GM23338 (cell line): ENCODE results near the gene GPR50.

Source experiments
- CREB1 ChIP-seq: fragments of 250-450 bp; sonication (Bioruptor Pico); IDR thresholded peaks from 2 replicates; pipeline ENCODE4 v1.5.0; 2020; ENCODE audit warnings: low read depth, mild to moderate bottlenecking, moderate library complexity
- CTCF ChIP-seq, 2 experiments: fragments of 200-600 bp in 1 of 2; sonication (generic) in 1 of 2; conservative IDR thresholded peaks; 2 replicates each; pipeline versions ENCODE4 v1.5.1 to v1.6.1; 2016 to 2017; ENCODE audit warnings: antibody characterized with exemption in 2 of 2, low read depth in 2 of 2, mild to moderate bottlenecking in 2 of 2, moderate library complexity in 1 of 2
- ETS1 ChIP-seq: IDR thresholded peaks from 2 replicates; pipeline ENCODE4 v1.6.1; 2016; ENCODE audit warnings: antibody characterized with exemption
- EZH2 ChIP-seq: fragments of 200-600 bp; sonication (generic); IDR thresholded peaks from one replicate; pipeline ENCODE4 v1.8.0; 2017; ENCODE audit warnings: antibody characterized with exemption, mild to moderate bottlenecking, low read depth; ENCODE audit not compliant: unreplicated experiment
- EZH2phosphoT487 ChIP-seq: fragments of 200-600 bp; sonication (generic); IDR thresholded peaks from one replicate; pipeline ENCODE4 v1.8.1; 2018; ENCODE audit warnings: antibody characterized with exemption; ENCODE audit not compliant: unreplicated experiment
- JUNB ChIP-seq: IDR thresholded peaks from one replicate; pipeline ENCODE4 v1.6.1; 2016; ENCODE audit warnings: antibody characterized with exemption; ENCODE audit not compliant: unreplicated experiment
- NANOG ChIP-seq: IDR thresholded peaks from 2 replicates; pipeline ENCODE4 v1.6.1; 2016; ENCODE audit warnings: antibody characterized with exemption, borderline replicate concordance
- POLR2AphosphoS5 ChIP-seq: IDR thresholded peaks from 2 replicates; pipeline ENCODE4 v1.6.1; 2016; ENCODE audit warnings: antibody characterized with exemption, low read depth
- REST ChIP-seq: IDR thresholded peaks from one replicate; pipeline ENCODE4 v1.6.1; 2018; ENCODE audit warnings: antibody characterized with exemption; ENCODE audit not compliant: unreplicated experiment
- ZNF331 ChIP-seq: fragments of 250-450 bp; sonication (Bioruptor Pico); IDR thresholded peaks from 2 replicates; pipeline ENCODE4 v1.5.0; 2020; ENCODE audit warnings: low read depth, mild to moderate bottlenecking, moderate library complexity

GRCh38 chrX:151184705-151185104 lies 8.3 kb downstream of the GPR50 start:
- no peak for TF ChIP-seq CTCF (conservative IDR thresholded peaks at IDR 0.05; ENCODE audit: low read depth in 2 of 2)
- TF ChIP-seq ZNF331 (CRISPR knock-in tag) = no peak
- TF ChIP-seq POLR2AphosphoS5 = no peak
- no peak for TF ChIP-seq EZH2phosphoT487
- no peak for TF ChIP-seq CREB1 (CRISPR knock-in tag)
- TF ChIP-seq EZH2 = no peak
- TF ChIP-seq REST = no peak
- no peak for TF ChIP-seq ETS1
- no peak for TF ChIP-seq JUNB
- no peak for TF ChIP-seq NANOG
